A673 (cell line): ENCODE data around the gene LDHD. TPM values are rescaled to one million over a fixed set of nuclear protein-coding genes. Genes with fewer than 3 reads are reported as not detected.
"Not testable (repeated sequence)": the region's sequence is repeated elsewhere in the genome, so short reads cannot be mapped to it uniquely, and the experiment has no call there.

Experiments
- BruUV-seq: library from RNA; stranded (reverse); fragments of 400-500 nt; replicated peaks from 2 replicates; lab custom pipeline; 2021; lab: Mats Ljungman, UMichigan
- CTCF ChIA-PET: fragments of 300-600 bp; sonication (Branson Sonifier 250); formaldehyde crosslinking; loops from one replicate; lab custom pipeline; 2022; ENCODE audit warnings: antibody characterized with exemption; lab: Charles Lee
- POLR2A ChIA-PET: fragments of 300-600 bp; sonication (Branson Sonifier 250); formaldehyde crosslinking; loops from one replicate; lab custom pipeline; 2022; ENCODE audit warnings: antibody characterized with exemption; ENCODE audit not compliant: low non-redundant PET; lab: Charles Lee
- DNase-seq: peaks from one replicate; pipeline ENCODE4 v3.0.0-alpha.2; 2015; ENCODE audit warnings: low spot score
- H3K27ac ChIP-seq: fragments of 200-600 bp; sonication (generic); 2 replicates; pipeline ENCODE4 v1.5.1; 2016; ENCODE audit warnings: mixed run types, low read depth, mild to moderate bottlenecking, mixed read lengths, antibody characterized with exemption, low read length; ENCODE audit not compliant: poor library complexity, severe bottlenecking
- H3K27me3 ChIP-seq: fragments of 200-600 bp; sonication (generic); replicated peaks from 2 replicates; pipeline ENCODE4 v1.6.1; 2017; ENCODE audit warnings: mixed run types, low read depth, mild to moderate bottlenecking, mixed read lengths, antibody characterized with exemption, low read length; ENCODE audit not compliant: insufficient read depth, poor library complexity
- H3K36me3 ChIP-seq: fragments of 200-600 bp; sonication (generic); 2 replicates; pipeline ENCODE4 v1.6.1; 2016; ENCODE audit warnings: mixed run types, mild to moderate bottlenecking, mixed read lengths, antibody characterized with exemption, low read length; ENCODE audit not compliant: insufficient read depth, poor library complexity, severe bottlenecking
- H3K4me1 ChIP-seq: fragments of 200-600 bp; sonication (generic); 2 replicates; pipeline ENCODE4 v1.6.1; 2017; ENCODE audit warnings: mixed run types, mild to moderate bottlenecking, mixed read lengths, antibody characterized with exemption, low read length; ENCODE audit not compliant: insufficient read depth, poor library complexity, severe bottlenecking
- H3K4me3 ChIP-seq: fragments of 200-600 bp; sonication (generic); 2 replicates; pipeline ENCODE4 v1.5.1; 2016; ENCODE audit warnings: low read depth, mixed run types, mild to moderate bottlenecking, mixed read lengths, low read length; ENCODE audit not compliant: poor library complexity, severe bottlenecking
- H3K9me3 ChIP-seq: fragments of 200-600 bp; sonication (generic); 2 replicates; pipeline ENCODE4 v1.6.1; 2016; ENCODE audit warnings: mixed run types, low read depth, mild to moderate bottlenecking, mixed read lengths, antibody characterized with exemption, low read length; ENCODE audit not compliant: poor library complexity, severe bottlenecking
- EZH2 ChIP-seq: fragments of 200-600 bp; sonication (generic); IDR thresholded peaks from 2 replicates; pipeline ENCODE4 v1.6.1; 2017; ENCODE audit warnings: borderline replicate concordance, low read depth, mild to moderate bottlenecking, mixed read lengths, antibody characterized with exemption, low read length; ENCODE audit not compliant: poor library complexity, severe bottlenecking
- intact Hi-C: fragments of 100-400 bp; cut with micrococcal nuclease; formaldehyde crosslinking; loops from one replicate; pipeline ENCODE4 v1.10.0; 2022; ENCODE audit not compliant: unreplicated experiment
- total RNA-seq: library from RNA; stranded (reverse); gene quantifications from 2 replicates; pipeline ENCODE4 v1.2.3, GENCODE V29; 2021
- TF ChIP-seq, protein P1 (sequence below): fragments of 300-800, 200-600 bp; sonication (generic); conservative IDR thresholded peaks from 2 replicates; pipeline ENCODE4 v1.5.1; 2017; ENCODE audit warnings: low read depth, mild to moderate bottlenecking, antibody characterized with exemption, low read length, moderate library complexity, mixed read lengths

LDHD gene
- total RNA-seq, 1 experiment from 2014 or later, result not detected

DNA sequence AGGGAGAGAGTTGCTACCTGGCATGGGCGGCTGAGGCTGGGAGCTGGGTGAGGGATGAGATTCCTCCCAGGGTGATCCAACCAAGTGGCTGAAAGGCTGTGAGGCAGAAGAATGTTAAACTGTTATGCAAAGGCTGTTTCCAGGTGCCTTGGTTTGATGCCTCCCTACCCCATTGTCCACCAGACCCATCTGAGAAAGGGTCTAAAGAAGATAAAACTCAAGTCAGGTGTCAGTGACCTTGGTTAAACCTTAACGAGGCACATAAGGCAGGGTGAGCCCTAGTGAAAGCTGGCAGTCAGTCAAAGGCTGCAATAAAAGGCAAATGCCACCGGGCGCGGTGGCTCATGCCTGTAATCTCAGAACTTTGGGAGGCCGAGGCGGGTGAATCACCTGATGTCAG is 23.8 kb downstream of the LDHD start:
- TF ChIP-seq, protein P1, sequence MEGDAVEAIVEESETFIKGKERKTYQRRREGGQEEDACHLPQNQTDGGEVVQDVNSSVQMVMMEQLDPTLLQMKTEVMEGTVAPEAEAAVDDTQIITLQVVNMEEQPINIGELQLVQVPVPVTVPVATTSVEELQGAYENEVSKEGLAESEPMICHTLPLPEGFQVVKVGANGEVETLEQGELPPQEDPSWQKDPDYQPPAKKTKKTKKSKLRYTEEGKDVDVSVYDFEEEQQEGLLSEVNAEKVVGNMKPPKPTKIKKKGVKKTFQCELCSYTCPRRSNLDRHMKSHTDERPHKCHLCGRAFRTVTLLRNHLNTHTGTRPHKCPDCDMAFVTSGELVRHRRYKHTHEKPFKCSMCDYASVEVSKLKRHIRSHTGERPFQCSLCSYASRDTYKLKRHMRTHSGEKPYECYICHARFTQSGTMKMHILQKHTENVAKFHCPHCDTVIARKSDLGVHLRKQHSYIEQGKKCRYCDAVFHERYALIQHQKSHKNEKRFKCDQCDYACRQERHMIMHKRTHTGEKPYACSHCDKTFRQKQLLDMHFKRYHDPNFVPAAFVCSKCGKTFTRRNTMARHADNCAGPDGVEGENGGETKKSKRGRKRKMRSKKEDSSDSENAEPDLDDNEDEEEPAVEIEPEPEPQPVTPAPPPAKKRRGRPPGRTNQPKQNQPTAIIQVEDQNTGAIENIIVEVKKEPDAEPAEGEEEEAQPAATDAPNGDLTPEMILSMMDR, result no peak
- TF ChIP-seq EZH2, result no peak
- Histone ChIP-seq H3K4me3 (no peak overlapping the region), H3K27me3 (no peaks in the 10 kb centered on the region), H3K9me3 (no peaks in the 10 kb centered on the region), H3K27ac (no peak overlapping the region), H3K36me3 (no peaks in the 10 kb centered on the region), H3K4me1 (no peaks in the 10 kb centered on the region)
- POLR2A ChIA-PET, result no interaction called here
- CTCF ChIA-PET, result no interaction called here
- intact Hi-C loops, result no loop called here
- no TSS peak for BruUV-seq
- no peak for DNase-seq

DNA sequence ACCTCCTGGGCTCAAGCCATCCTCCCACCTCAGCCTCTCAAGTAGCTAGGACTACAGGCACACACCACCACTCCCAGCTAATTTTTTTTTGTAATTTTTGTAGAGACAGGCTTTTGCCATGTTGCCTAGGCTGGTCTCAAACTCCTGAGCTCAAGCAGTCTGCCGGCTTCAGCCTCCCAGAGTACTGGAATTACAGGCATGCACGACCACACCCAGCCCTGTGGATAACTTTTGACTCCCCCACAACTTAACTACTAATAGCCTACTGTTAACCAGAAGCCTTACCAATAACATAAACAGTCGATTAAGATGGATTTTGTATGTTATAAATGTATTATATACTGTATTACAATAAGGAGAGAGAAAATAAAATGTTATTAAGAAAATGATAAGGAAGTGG is 25.0 kb downstream of the LDHD start:
- CTCF ChIA-PET, DNase-seq, intact Hi-C loops, H3K4me3 ChIP-seq, H3K27ac ChIP-seq, H3K9me3 ChIP-seq, BruUV-seq, POLR2A ChIA-PET, H3K4me1 ChIP-seq, H3K36me3 ChIP-seq, H3K27me3 ChIP-seq: not testable (repeated sequence)

DNA sequence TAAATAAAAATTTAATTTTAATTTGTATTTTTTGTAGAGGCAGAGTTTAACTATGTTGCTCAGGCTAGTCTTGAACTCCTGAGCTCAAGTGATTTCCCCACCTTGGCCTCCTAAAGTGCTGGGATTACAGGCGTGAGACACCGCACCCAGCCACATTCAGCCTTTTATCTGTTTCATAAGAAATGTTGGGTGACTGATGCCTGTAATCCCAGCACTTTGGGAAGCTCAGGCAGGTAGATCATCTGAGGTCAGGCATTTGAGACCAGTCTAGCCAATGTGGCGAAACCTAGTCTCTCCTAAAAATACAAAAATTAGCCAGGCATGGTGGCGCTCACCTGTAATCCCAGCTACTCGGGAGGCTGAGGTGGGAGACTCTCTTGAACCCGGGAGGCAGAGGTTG is 25.7 kb downstream of the LDHD start:
- H3K36me3 ChIP-seq, H3K9me3 ChIP-seq, H3K4me1 ChIP-seq, H3K27ac ChIP-seq, POLR2A ChIA-PET, H3K4me3 ChIP-seq, intact Hi-C loops, BruUV-seq, DNase-seq, CTCF ChIA-PET, H3K27me3 ChIP-seq: not testable (repeated sequence)

DNA sequence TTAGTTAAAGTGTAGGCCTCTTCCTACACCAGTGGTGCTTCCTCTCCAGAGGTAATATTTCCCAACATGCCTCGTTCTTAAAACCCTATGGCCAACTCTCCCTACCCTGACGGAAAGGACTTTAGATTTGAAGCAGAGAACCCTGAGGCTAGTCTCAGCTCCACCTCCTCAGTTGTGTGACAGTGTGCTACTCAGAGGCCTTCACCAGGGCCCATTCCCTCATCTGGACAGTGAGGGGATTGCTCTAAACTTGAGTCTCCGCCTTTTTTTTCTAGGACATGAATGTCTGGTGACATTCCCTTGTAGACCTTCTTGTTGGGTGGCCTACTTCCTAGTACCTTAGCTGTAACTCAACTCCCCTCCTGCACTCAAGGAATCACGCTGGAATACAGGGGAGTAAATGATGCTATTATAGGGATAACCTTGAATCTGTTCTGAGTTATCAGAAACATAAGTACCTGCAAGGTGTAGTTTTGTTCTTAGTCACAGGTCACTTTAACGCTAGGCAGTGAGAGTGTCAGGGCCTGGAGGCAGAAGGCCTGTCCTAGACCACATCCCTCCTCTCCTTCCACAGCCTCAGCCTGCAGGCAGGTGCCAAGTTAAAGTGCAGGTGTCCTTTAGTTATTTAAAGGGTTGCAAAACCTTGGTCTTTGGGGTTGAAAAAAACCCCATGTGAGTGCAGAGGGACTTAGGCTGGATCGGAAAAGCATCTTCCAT is 26.9 kb downstream of the LDHD start:
- Histone ChIP-seq H3K27ac (no peak overlapping the region), H3K4me1 (peaks cover 6% of the 10 kb centered on the region), H3K27me3 (no peaks in the 10 kb centered on the region), H3K4me3 (no peak overlapping the region), H3K9me3 (no peaks in the 10 kb centered on the region), H3K36me3 (no peaks in the 10 kb centered on the region)
- CTCF ChIA-PET, result no interaction called here
- BruUV-seq, result no TSS peak
- POLR2A ChIA-PET, result no interaction called here
- intact Hi-C loops, result no loop called here
- TF ChIP-seq, protein P1, result no peak
- TF ChIP-seq EZH2, result no peak
- DNase-seq, result no peak
